AG20443 (cell line): ENCODE results near the gene SYT14.

Experiments used
- DNase-seq: peaks from one replicate; pipeline ENCODE4 v3.0.0; 2012; ENCODE audit warnings: low spot score, mixed read lengths

The SYT14 gene

GRCh38 chr1:210207597-210208450 is 269.8 kb downstream of the SYT14 start:
- DNase-seq: no peak

- DNase-seq: no peak
These were observed 275.3 kb downstream of the SYT14 start for GRCh38 chr1:210213335-210213734.

GRCh38 chr1:210214573-210215409 is 276.8 kb downstream of the SYT14 start:
- no peak for DNase-seq

- no peak for DNase-seq
These were observed 279.5 kb downstream of the SYT14 start for GRCh38 chr1:210217482-210217881.

- no peak for DNase-seq
These were observed 280.0 kb downstream of the SYT14 start for GRCh38 chr1:210218047-210218446.
